BLaER1 (cell line): ENCODE measurements around the gene DPPA4.

ENCODE experiments used
- H3K27ac ChIP-seq: shearing (Covaris generic); formaldehyde crosslinking; 2 replicates; pipeline ENCODE4 v1.8.1; 2022
- H3K27me3 ChIP-seq: shearing (Covaris generic); formaldehyde crosslinking; 2 replicates; pipeline ENCODE4 v1.8.1; 2022
- H3K36me3 ChIP-seq: shearing (Covaris generic); formaldehyde crosslinking; 2 replicates; pipeline ENCODE4 v1.8.1; 2022
- H3K4me1 ChIP-seq: shearing (Covaris generic); formaldehyde crosslinking; 2 replicates; pipeline ENCODE4 v1.8.1; 2022
- H3K4me2 ChIP-seq: shearing (Covaris generic); formaldehyde crosslinking; 2 replicates; pipeline ENCODE4 v1.8.1; 2022
- H3K4me3 ChIP-seq: shearing (Covaris generic); formaldehyde crosslinking; 2 replicates; pipeline ENCODE4 v1.8.1; 2022
- H3K9ac ChIP-seq: shearing (Covaris generic); formaldehyde crosslinking; 2 replicates; pipeline ENCODE4 v1.8.1; 2022
- H3K9me3 ChIP-seq: shearing (Covaris generic); formaldehyde crosslinking; 2 replicates; pipeline ENCODE4 v1.8.1; 2022
- H4K20me1 ChIP-seq: shearing (Covaris generic); formaldehyde crosslinking; 2 replicates; pipeline ENCODE4 v1.8.1; 2022
- Cebpa-rat ChIP-seq: shearing (Covaris generic); IDR thresholded peaks from 2 replicates; pipeline ENCODE4 v1.8.1; 2022

The DPPA4 gene

DNA sequence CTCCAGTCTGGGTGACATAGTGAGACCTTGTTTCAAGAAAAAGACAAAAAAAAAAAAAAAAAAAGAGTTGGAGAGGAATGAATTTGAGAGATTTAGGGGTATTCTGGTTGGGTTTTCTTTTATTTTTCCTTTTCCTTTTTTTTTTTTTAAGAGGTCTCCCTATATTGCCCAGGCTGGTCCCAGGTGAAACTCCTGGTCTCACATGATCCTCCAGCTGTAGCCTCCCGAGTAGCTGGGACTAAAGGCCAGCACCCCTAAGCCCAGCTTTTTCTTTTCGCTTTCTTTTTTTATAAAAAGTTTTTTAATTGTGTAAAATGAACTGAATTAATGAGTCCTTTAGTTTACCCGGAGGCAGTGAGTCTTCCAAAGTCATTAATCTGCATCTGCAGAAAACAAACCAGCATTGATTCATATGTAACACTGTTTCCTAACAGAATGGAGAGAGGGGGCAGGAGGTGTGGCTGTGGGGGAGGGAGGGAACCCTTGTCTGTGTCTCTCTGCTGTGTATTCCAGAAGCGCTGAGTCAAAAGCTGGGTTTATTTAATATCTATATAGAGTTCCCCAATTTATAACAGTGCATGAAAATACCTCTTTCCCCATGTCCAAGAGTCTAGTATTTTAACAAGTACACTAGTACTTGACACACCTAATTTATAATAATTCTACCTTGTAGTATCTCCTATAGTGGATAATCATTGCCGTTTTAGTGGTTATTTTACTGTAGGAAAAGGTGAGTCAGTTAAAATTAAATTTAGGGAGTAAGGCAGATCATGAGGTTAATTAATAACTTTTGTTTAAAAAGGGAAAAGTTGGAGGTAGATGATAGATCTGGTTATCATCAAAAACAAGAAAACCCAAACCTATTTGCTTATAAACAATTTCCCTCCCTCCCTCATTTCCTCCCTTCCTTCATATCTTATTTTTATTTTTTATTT, 2.6 kb upstream of the DPPA4 start:
- no peaks in the 10 kb centered on the region for H3K4me1 ChIP-seq
- no peak overlapping the region for H3K4me3 ChIP-seq
- no peak overlapping the region for H3K4me2 ChIP-seq
- no peak for TF ChIP-seq Cebpa-rat
- H3K9ac ChIP-seq: no peak overlapping the region
- no peak overlapping the region for H3K27ac ChIP-seq
- no peaks in the 10 kb centered on the region for H3K36me3 ChIP-seq
- no peaks in the 10 kb centered on the region for H3K9me3 ChIP-seq
- no peaks in the 10 kb centered on the region for H4K20me1 ChIP-seq
- H3K27me3 ChIP-seq: no peaks in the 10 kb centered on the region

DNA sequence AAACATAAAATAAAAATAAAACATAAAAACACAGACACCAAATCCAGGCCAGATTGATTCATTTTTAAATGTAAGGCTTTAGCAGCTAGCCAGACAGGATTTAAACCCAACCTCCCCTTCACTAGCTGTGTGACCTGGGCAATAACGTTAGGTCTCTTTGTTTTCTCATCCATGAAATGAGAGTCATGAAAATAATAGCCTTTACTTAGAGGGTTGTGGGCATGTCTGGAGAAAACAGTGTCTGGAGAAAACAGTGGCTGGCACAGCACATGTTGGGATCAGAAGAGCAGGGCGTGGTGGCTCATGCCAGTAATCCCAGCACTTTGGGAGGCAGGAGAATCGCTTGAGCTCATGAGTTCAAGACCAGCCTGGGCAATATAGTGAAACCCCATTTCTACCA, 1.9 kb upstream of the DPPA4 start:
- Histone ChIP-seq H3K4me1 (no peaks in the 10 kb centered on the region), H3K4me3 (no peak overlapping the region), H3K27ac (no peak overlapping the region), H3K9ac (no peak overlapping the region), H3K9me3 (no peaks in the 10 kb centered on the region), H3K27me3 (no peaks in the 10 kb centered on the region), H3K4me2 (no peak overlapping the region), H4K20me1 (no peaks in the 10 kb centered on the region), H3K36me3 (no peaks in the 10 kb centered on the region)
- TF ChIP-seq Cebpa-rat: no peak

DNA sequence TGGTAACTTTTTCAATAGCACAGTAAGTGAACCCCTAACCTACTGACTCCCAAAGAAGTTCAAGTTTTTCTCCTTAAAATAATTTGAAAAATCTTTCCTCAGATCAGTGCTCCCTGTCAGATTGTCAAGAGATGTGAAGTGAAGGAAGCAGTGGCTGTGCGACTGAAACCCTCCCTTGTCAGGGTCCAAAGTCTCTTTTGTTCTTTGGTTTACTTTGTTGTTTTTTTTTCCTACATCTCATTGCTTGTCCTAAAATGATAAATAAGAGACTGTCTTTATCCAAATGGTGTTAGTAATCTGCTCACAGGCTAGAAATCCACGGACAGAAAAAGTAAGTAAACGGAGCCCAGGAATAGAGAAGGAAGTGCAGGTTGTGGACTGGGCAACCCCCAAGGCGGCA, 976 bp upstream of the DPPA4 start:
- TF ChIP-seq Cebpa-rat: no peak
- no peaks in the 10 kb centered on the region for H4K20me1 ChIP-seq
- H3K4me1 ChIP-seq: no peaks in the 10 kb centered on the region
- no peak overlapping the region for H3K4me2 ChIP-seq
- H3K36me3 ChIP-seq: no peaks in the 10 kb centered on the region
- no peak overlapping the region for H3K4me3 ChIP-seq
- H3K27me3 ChIP-seq: no peaks in the 10 kb centered on the region
- no peak overlapping the region for H3K9ac ChIP-seq
- H3K27ac ChIP-seq: no peak overlapping the region
- no peaks in the 10 kb centered on the region for H3K9me3 ChIP-seq

DNA sequence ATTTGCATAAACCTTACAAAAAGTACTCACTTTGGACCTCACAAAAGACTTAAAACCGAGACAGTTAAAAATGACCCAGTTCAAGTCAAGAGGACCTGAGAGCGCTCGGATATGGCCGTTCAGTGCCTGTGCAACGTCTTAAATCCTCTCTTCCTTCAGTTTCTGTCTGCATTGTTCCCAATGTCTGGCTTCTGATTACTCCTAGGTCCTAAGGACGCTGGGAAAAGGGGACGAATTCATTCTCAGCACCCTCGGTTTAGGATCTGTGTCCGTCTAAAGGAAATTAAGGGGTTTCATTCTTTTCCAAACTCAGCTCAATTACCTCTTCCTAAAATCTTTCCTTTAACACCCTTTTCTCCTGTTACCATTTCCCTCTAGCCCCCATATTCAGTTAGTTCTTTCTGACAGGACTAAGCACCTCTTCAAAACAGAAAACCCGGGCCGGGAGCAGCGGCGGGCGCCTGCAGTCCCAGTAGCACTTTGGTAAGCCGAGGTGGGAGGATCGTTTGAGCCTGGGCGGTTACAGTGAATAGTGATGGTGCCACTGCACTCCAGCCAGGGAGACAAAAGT, 970 bp downstream of the DPPA4 start:
- no peaks in the 10 kb centered on the region for H3K27me3 ChIP-seq
- H3K27ac ChIP-seq: no peak overlapping the region
- no peaks in the 10 kb centered on the region for H3K36me3 ChIP-seq
- H3K4me2 ChIP-seq: no peak overlapping the region
- no peaks in the 10 kb centered on the region for H3K4me1 ChIP-seq
- no peak overlapping the region for H3K9ac ChIP-seq
- no peaks in the 10 kb centered on the region for H4K20me1 ChIP-seq
- H3K4me3 ChIP-seq: no peak overlapping the region
- no peak for TF ChIP-seq Cebpa-rat
- H3K9me3 ChIP-seq: no peaks in the 10 kb centered on the region

- Histone ChIP-seq H3K9ac (no peak overlapping the region), H4K20me1 (no peaks in the 10 kb centered on the region), H3K27me3 (no peaks in the 10 kb centered on the region), H3K36me3 (no peaks in the 10 kb centered on the region), H3K4me1 (no peaks in the 10 kb centered on the region), H3K27ac (no peak overlapping the region), H3K4me3 (no peak overlapping the region), H3K4me2 (no peak overlapping the region), H3K9me3 (no peaks in the 10 kb centered on the region)
- TF ChIP-seq Cebpa-rat: no peak
Observed at GRCh38 chr3:109334572-109334971, 2.8 kb downstream of the DPPA4 start.

DNA sequence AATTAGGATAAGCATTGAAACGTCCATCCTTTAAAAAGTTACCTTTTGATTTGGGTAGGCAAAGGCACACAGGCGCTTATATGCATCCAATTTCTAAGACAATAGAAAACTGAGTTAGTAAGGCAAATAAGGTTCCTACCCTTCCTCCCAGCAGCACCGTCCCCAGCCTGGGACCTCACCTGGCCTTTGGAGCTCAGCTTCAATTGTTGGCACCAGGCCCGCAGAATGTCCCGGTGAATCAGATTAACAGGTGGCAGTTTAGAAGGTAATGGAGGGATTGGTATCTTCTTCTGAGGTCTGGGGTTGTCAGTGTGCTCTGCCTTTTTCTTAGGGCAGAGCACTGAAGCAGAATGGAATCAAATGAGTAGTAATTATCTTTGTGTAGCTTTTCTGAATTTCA, 5.7 kb downstream of the DPPA4 start:
- H3K4me3 ChIP-seq: no peak overlapping the region
- no peak overlapping the region for H3K4me2 ChIP-seq
- no peaks in the 10 kb centered on the region for H3K9me3 ChIP-seq
- no peaks in the 10 kb centered on the region for H4K20me1 ChIP-seq
- no peak for TF ChIP-seq Cebpa-rat
- H3K9ac ChIP-seq: no peak overlapping the region
- H3K27me3 ChIP-seq: no peaks in the 10 kb centered on the region
- no peak overlapping the region for H3K27ac ChIP-seq
- no peaks in the 10 kb centered on the region for H3K4me1 ChIP-seq
- no peaks in the 10 kb centered on the region for H3K36me3 ChIP-seq

- H3K9ac ChIP-seq: no peak overlapping the region
- no peak for TF ChIP-seq Cebpa-rat
Observed at GRCh38 chr3:109330405-109330804, 6.9 kb downstream of the DPPA4 start.

DNA sequence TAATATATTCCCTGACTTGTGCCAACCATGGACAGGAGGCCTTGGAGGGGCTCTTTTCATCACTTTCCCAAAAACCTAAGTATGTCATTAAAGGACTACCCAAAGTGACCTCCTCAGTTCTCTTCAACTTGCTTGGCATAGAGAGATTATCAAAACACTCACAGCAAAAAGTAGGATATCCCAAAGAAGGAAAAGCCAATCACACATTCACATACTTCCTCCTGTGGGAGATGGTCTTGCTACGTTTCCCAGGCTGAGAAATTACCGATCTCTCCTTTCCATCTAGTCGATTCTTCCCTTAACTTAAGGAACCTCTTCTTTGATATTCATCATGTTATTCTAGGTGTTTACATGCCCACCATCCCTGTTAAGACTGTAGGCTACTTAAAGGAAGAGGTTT, 9.1 kb downstream of the DPPA4 start:
- H3K27me3 ChIP-seq: no peaks in the 10 kb centered on the region
- no peak overlapping the region for H3K9ac ChIP-seq
- H3K4me2 ChIP-seq: no peak overlapping the region
- no peak for TF ChIP-seq Cebpa-rat
- H3K27ac ChIP-seq: no peak overlapping the region
- H3K36me3 ChIP-seq: no peaks in the 10 kb centered on the region
- H3K9me3 ChIP-seq: no peaks in the 10 kb centered on the region
- no peaks in the 10 kb centered on the region for H4K20me1 ChIP-seq
- no peaks in the 10 kb centered on the region for H3K4me1 ChIP-seq
- H3K4me3 ChIP-seq: no peak overlapping the region

More at GRCh38 chr3:109330405-109330804, 6.9 kb downstream of the DPPA4 start:
- Histone ChIP-seq H3K4me1 (no peaks in the 10 kb centered on the region), H3K36me3 (no peaks in the 10 kb centered on the region), H4K20me1 (no peaks in the 10 kb centered on the region), H3K27me3 (no peaks in the 10 kb centered on the region), H3K27ac (no peak overlapping the region), H3K4me2 (no peak overlapping the region), H3K4me3 (no peak overlapping the region), H3K9me3 (no peaks in the 10 kb centered on the region)

DNA sequence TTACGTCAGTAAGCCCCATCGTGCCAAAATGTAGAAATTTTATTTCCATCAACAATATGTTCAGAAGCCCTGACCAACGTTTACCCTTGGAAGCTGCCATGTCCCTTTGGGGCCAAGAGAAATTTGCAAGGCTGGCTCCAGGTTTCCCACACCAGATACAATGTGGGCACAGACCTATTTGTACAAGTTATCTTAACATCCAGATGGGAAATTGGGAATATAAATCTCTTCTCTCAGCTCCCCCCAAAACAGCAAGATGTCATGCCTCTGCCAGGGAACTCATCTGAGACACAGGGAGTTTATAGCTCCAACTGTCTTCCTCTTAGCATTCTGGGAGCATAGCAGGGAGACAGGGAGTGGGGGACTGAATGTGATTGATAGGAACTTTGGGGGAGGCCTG, 11.7 kb downstream of the DPPA4 start:
- Histone ChIP-seq H3K4me3 (no peak overlapping the region), H3K4me1 (no peaks in the 10 kb centered on the region), H3K9me3 (no peaks in the 10 kb centered on the region), H4K20me1 (no peaks in the 10 kb centered on the region), H3K27me3 (no peaks in the 10 kb centered on the region), H3K9ac (no peak overlapping the region), H3K36me3 (no peaks in the 10 kb centered on the region), H3K4me2 (no peak overlapping the region), H3K27ac (no peak overlapping the region)
- no peak for TF ChIP-seq Cebpa-rat

GRCh38 chr3:109325109-109325508, 12.2 kb downstream of the DPPA4 start:
- Histone ChIP-seq H4K20me1 (no peaks in the 10 kb centered on the region), H3K9me3 (no peaks in the 10 kb centered on the region), H3K36me3 (no peaks in the 10 kb centered on the region), H3K4me2 (no peak overlapping the region), H3K4me3 (no peak overlapping the region), H3K27ac (no peak overlapping the region), H3K27me3 (no peaks in the 10 kb centered on the region), H3K9ac (no peak overlapping the region), H3K4me1 (no peaks in the 10 kb centered on the region)
- no peak for TF ChIP-seq Cebpa-rat
